PC-9 (cell line): ENCODE data around the gene SIGLEC12.

Experiments
- CTCF ChIP-seq: fragments of 200-600 bp; sonication (generic); conservative IDR thresholded peaks from 2 replicates; pipeline ENCODE4 v1.6.1; 2017; ENCODE audit warnings: mixed run types, antibody characterized with exemption, mild to moderate bottlenecking, moderate library complexity
- EZH2 ChIP-seq: fragments of 200-600 bp; sonication (generic); IDR thresholded peaks from 2 replicates; pipeline ENCODE4 v1.8.0; 2017; ENCODE audit warnings: antibody characterized with exemption, low read depth

- no peak for TF ChIP-seq CTCF
- TF ChIP-seq EZH2 = no peak
Observed at GRCh38 chr19:51501594-51502263, at the start of gene SIGLEC12.
